AG09309 (cell line): ENCODE measurements around the gene NEBL.

Source experiments
- DNase-seq: peaks from one replicate; pipeline ENCODE4 v3.0.0-alpha.2; 2010; ENCODE audit warnings: low read depth
- H3K4me3 ChIP-seq: 2 replicates; pipeline ENCODE4 v1.5.1; 2011; ENCODE audit warnings: mild to moderate bottlenecking, low read depth, low read length, moderate library complexity; ENCODE audit not compliant: control insufficient read depth
- CTCF ChIP-seq: IDR thresholded peaks from 2 replicates; pipeline ENCODE4 v1.5.1; 2011; ENCODE audit warnings: mild to moderate bottlenecking, low read depth, low read length, inconsistent platforms; ENCODE audit not compliant: insufficient read depth, control insufficient read depth; ENCODE audit errors: missing control alignments

NEBL gene

GRCh38 chr10:20839141-20839540, 58.0 kb downstream of the NEBL start:
- DNase-seq, result no peak
- no peak for TF ChIP-seq CTCF
- no peak overlapping the region for H3K4me3 ChIP-seq

GRCh38 chr10:20836401-20836800, 60.7 kb downstream of the NEBL start:
- no peak for TF ChIP-seq CTCF
- DNase-seq, result no peak
- no peak overlapping the region for H3K4me3 ChIP-seq

DNA sequence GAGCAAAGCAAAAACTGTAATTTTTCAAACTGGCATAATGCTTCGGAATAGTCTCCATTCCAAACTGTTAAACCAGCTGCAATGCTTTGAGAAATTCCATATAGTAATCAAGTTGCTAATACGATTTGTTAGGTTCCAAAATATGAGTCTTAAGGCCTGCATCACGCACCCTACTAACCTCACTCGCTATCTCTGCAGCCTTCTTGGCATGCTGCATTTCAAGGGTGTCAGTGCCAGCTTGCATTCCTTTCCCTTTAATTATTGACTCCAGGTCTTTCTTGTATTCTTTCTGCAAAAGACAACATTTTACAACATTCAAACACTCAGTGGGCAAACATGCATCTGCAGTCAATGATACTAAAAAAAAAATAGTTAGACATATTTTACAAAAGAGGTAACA, 61.8 kb downstream of the NEBL start:
- no peak for DNase-seq
- TF ChIP-seq CTCF, result no peak

DNA sequence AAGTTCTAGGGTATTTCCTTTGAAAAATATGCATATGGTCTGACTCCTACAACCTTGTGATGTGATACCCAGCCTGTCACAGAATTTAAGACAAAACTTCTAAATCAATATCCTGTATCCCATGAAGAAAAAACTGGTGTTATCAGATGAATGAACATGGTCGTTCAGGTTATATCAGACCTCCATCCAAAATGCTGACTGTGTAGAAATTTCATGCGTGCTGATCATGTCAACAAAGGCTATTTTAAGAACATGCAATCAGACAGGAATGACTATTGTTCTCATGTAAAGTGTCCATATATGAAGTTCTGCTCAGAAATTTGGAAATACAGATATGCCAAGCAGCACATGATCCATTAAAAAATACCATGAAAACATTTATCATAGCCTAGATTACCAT, 62.3 kb downstream of the NEBL start:
- H3K4me3 ChIP-seq, result no peak overlapping the region
- no peak for DNase-seq
- no peak for TF ChIP-seq CTCF

More for the DNA sequence above, 61.8 kb downstream of the NEBL start:
- no peak overlapping the region for H3K4me3 ChIP-seq

- no peak for DNase-seq
- no peak overlapping the region for H3K4me3 ChIP-seq
- no peak for TF ChIP-seq CTCF
Observed at GRCh38 chr10:20822825-20823224, 74.3 kb downstream of the NEBL start.

GRCh38 chr10:20817646-20818045, 79.5 kb downstream of the NEBL start:
- no peak for TF ChIP-seq CTCF
- no peak overlapping the region for H3K4me3 ChIP-seq
- DNase-seq, result no peak

DNA sequence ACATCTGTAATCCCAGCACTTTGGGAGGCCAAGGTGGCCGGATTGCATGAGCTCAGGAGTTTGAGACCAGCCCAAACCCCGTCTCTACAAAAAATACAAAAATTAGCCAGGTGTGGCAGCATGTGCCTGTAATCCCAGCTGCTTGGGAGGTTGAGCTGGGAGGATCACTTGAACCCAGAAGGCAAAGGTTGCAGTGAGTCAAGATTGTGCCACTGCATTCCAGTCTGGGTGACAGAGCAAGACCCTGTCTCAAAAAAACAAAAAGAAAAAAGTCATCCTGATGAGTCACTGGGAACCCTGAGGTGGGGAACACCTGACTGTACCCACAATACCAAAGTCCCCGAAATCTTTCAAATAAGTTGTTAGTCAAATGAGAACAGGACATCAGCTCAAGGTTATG, 80.0 kb downstream of the NEBL start:
- no peak overlapping the region for H3K4me3 ChIP-seq
- no peak for DNase-seq
- TF ChIP-seq CTCF, result no peak
